Testis (tissue), 2 donors: ENCODE data around the gene RASL10A.

Source experiments
- POLR2A ChIP-seq: fragments of 450-650 bp; IDR thresholded peaks from one replicate; pipeline ENCODE4 v1.6.1; 2017; ENCODE audit warnings: antibody characterized with exemption, mild to moderate bottlenecking, moderate library complexity
- TF ChIP-seq, protein P1 (sequence below), 3 experiments: fragments of 450-650 bp in 2 of 3; fragments of 200-600 bp in 1 of 3; sonication (generic) in 1 of 3; IDR thresholded peaks; one replicate each; pipeline ENCODE4 v1.5.1; 2016 to 2019; ENCODE audit warnings: antibody characterized with exemption in 3 of 3, mild to moderate bottlenecking in 2 of 3, moderate library complexity in 1 of 3

DNA sequence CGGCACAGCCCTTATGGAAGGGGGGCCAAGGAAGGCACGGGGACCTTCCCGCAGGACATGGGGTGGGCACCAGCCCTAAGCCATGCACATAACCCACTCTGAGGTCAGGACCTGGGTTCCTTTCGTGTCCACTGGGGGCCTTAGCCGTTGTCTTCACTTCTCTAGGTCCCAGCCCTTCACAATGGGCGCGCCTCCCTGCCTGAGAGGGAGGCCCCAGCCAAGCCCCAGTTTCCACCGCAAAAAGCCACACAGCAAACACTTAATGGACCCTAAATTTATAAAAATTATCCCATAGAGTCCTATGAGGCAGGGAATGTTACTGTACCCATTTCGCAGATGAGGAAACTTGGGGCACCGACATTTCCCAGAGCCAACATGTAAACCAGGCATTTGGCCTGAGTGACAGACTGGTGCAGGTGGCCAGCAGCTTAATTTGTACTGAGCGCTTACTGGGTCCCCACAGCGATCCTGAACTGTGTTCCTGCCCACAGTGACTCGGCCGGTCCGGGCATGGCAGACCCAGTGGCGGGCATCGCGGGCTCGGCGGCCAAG lies 7.8 kb downstream of the RASL10A start:
- TF ChIP-seq, protein P1, sequence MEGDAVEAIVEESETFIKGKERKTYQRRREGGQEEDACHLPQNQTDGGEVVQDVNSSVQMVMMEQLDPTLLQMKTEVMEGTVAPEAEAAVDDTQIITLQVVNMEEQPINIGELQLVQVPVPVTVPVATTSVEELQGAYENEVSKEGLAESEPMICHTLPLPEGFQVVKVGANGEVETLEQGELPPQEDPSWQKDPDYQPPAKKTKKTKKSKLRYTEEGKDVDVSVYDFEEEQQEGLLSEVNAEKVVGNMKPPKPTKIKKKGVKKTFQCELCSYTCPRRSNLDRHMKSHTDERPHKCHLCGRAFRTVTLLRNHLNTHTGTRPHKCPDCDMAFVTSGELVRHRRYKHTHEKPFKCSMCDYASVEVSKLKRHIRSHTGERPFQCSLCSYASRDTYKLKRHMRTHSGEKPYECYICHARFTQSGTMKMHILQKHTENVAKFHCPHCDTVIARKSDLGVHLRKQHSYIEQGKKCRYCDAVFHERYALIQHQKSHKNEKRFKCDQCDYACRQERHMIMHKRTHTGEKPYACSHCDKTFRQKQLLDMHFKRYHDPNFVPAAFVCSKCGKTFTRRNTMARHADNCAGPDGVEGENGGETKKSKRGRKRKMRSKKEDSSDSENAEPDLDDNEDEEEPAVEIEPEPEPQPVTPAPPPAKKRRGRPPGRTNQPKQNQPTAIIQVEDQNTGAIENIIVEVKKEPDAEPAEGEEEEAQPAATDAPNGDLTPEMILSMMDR (IDR thresholded peaks at IDR 0.05): no peak
- TF ChIP-seq POLR2A: no peak
